Nephron (organoid): ENCODE measurements around the gene EID3.

Experiments
- H3K27ac Mint-ChIP-seq, 3 experiments: 2 replicates each; pipeline ENCODE4 v1.8.0; 2020; ENCODE audit warnings: mixed read lengths in 3 of 3, mild to moderate bottlenecking in 2 of 3, moderate library complexity in 1 of 3
- H3K27me3 Mint-ChIP-seq: 2 replicates; pipeline ENCODE4 v1.8.0; 2021; ENCODE audit warnings: low read depth, mild to moderate bottlenecking, moderate library complexity, mixed read lengths
- H3K36me3 Mint-ChIP-seq: 2 replicates; pipeline ENCODE4 v1.8.0; 2020; ENCODE audit warnings: low read depth, mixed read lengths
- H3K4me1 Mint-ChIP-seq: 2 replicates; pipeline ENCODE4 v1.8.0; 2020; ENCODE audit warnings: mixed read lengths
- H3K4me3 Mint-ChIP-seq, 3 experiments: 2 replicates each; pipeline ENCODE4 v1.8.0; 2020; ENCODE audit warnings: mild to moderate bottlenecking in 3 of 3, mixed read lengths in 3 of 3, moderate library complexity in 2 of 3
- H3K9me3 Mint-ChIP-seq: 2 replicates; pipeline ENCODE4 v1.8.0; 2020; ENCODE audit warnings: mixed read lengths
- TF ChIP-seq, protein P1 (sequence below), 3 experiments: fragments of 200-600 bp; sonication (generic); IDR thresholded peaks; one replicate each; pipeline ENCODE4 v1.5.0; 2021; ENCODE audit warnings: antibody characterized with exemption in 3 of 3; ENCODE audit not compliant: unreplicated experiment in 3 of 3

The EID3 gene

DNA sequence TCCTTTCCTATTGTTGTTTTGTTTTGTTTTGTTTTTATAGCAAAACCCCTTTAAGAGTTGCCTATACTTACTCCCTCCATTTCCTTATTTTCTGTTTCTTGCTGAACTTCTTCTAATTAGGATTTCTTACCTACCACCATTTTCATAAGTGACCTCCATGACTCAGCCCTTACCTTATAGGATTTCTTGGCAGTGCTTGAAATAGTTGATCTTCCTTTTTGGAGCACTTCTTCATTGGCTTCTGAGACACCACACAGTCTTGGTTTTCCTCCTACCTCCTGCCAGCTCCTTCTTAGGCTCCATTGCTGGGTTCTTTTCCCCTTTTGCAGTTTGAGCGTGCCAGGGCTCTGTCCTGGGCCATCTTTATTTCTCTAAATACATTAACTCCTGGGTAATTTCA lies 23.4 kb upstream of the EID3 start:
- H3K4me1 Mint-ChIP-seq: no peaks in the 10 kb centered on the region
- H3K9me3 Mint-ChIP-seq: peaks cover 3% of the 10 kb centered on the region
- H3K4me3 Mint-ChIP-seq: no peak overlapping the region
- no peaks in the 10 kb centered on the region for H3K36me3 Mint-ChIP-seq
- TF ChIP-seq, protein P1, sequence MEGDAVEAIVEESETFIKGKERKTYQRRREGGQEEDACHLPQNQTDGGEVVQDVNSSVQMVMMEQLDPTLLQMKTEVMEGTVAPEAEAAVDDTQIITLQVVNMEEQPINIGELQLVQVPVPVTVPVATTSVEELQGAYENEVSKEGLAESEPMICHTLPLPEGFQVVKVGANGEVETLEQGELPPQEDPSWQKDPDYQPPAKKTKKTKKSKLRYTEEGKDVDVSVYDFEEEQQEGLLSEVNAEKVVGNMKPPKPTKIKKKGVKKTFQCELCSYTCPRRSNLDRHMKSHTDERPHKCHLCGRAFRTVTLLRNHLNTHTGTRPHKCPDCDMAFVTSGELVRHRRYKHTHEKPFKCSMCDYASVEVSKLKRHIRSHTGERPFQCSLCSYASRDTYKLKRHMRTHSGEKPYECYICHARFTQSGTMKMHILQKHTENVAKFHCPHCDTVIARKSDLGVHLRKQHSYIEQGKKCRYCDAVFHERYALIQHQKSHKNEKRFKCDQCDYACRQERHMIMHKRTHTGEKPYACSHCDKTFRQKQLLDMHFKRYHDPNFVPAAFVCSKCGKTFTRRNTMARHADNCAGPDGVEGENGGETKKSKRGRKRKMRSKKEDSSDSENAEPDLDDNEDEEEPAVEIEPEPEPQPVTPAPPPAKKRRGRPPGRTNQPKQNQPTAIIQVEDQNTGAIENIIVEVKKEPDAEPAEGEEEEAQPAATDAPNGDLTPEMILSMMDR (IDR thresholded peaks at IDR 0.05; ENCODE audit: unreplicated experiment in 3 of 3): no peak
- no peaks in the 10 kb centered on the region for H3K27me3 Mint-ChIP-seq
- H3K27ac Mint-ChIP-seq: no peak overlapping the region

DNA sequence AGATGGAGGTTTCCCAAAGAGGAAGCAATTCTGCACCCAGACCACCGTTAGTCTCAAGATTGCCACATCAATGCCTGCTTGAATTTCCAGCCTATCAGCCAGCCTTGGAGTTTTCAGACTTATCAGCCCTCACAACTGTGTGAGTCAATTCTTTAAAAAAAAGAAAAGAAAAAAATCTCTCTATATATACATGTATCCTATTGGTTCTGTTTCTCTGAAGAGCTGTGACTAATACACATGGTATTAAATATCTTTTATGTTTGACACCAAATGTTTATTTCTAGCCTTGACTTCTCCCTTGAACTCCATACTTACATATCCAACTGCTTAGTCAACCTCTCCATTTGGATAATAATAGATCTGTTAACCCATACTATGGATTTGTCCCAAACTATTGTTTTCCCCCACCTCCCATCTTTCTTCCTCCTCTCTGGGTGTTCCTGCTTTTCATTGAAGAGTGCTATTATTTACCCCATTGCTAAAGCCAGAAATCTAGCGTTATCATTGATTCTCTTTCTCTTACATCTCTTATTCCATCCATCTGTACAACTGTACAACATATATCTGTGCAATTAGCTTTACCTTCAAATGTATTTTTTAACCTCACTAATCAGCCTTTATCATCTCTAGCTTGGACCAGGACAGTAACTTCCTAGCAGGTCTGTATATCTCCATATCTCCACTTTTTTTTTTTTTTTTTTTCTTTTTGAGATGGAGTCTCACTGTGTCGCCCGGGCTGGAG lies 22.7 kb upstream of the EID3 start:
- H3K36me3 Mint-ChIP-seq: no peaks in the 10 kb centered on the region
- H3K27ac Mint-ChIP-seq: no peak overlapping the region
- no peaks in the 10 kb centered on the region for H3K27me3 Mint-ChIP-seq
- H3K9me3 Mint-ChIP-seq: peaks cover 3% of the 10 kb centered on the region
- TF ChIP-seq, protein P1 (IDR thresholded peaks at IDR 0.05; ENCODE audit: unreplicated experiment in 3 of 3): no peak
- peaks cover 4% of the 10 kb centered on the region for H3K4me1 Mint-ChIP-seq
- no peak overlapping the region for H3K4me3 Mint-ChIP-seq

DNA sequence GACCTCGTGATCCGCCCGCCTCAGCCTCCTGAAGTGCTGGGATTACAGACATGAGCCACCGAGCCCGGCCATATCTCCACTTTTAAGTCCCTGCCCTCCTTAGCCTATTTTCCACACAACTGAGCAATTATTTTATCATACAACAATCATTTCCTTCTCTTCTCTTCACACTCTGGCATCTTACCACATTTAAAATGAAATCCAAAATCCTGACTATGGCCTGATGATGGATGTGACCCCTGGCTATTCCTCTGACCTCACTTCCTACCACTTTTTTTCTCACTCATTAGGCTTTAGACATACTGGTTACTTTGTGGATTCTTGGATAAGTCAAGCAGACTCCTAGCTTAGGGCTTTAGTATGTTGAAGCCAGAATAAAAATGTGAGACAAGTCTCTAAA lies 21.9 kb upstream of the EID3 start:
- TF ChIP-seq, protein P1 (IDR thresholded peaks at IDR 0.05; ENCODE audit: unreplicated experiment in 3 of 3): no peak
- no peaks in the 10 kb centered on the region for H3K27me3 Mint-ChIP-seq
- H3K4me3 Mint-ChIP-seq: no peak overlapping the region
- no peak overlapping the region for H3K27ac Mint-ChIP-seq
- H3K4me1 Mint-ChIP-seq: peaks cover 12% of the 10 kb centered on the region
- H3K36me3 Mint-ChIP-seq: no peaks in the 10 kb centered on the region
- H3K9me3 Mint-ChIP-seq: peaks cover 3% of the 10 kb centered on the region

DNA sequence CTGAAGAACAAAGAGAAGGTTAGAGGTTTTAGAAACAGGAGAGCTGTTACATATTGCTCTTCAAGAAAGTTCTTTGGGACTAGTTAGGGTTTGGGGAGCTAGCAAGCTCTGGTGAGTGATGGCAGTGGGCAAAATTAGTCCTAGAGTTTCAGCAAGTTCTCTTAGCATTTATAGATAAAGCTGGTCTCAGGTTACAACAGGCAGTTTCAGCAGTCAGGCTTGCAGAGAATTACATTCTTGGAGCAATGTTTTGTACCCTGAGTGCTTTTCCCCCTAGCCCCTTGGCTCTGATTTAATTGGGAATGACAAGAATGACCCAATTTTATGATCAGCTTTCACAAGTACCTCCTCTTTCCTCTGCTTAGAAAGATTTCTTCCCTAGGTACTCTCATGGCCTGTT lies 21.4 kb upstream of the EID3 start:
- TF ChIP-seq, protein P1 (IDR thresholded peaks at IDR 0.05; ENCODE audit: unreplicated experiment in 3 of 3): no peak
- peaks cover 3% of the 10 kb centered on the region for H3K9me3 Mint-ChIP-seq
- no peaks in the 10 kb centered on the region for H3K36me3 Mint-ChIP-seq
- H3K4me3 Mint-ChIP-seq: no peak overlapping the region
- no peaks in the 10 kb centered on the region for H3K27me3 Mint-ChIP-seq
- peaks cover 17% of the 10 kb centered on the region for H3K4me1 Mint-ChIP-seq
- H3K27ac Mint-ChIP-seq: no peak overlapping the region

DNA sequence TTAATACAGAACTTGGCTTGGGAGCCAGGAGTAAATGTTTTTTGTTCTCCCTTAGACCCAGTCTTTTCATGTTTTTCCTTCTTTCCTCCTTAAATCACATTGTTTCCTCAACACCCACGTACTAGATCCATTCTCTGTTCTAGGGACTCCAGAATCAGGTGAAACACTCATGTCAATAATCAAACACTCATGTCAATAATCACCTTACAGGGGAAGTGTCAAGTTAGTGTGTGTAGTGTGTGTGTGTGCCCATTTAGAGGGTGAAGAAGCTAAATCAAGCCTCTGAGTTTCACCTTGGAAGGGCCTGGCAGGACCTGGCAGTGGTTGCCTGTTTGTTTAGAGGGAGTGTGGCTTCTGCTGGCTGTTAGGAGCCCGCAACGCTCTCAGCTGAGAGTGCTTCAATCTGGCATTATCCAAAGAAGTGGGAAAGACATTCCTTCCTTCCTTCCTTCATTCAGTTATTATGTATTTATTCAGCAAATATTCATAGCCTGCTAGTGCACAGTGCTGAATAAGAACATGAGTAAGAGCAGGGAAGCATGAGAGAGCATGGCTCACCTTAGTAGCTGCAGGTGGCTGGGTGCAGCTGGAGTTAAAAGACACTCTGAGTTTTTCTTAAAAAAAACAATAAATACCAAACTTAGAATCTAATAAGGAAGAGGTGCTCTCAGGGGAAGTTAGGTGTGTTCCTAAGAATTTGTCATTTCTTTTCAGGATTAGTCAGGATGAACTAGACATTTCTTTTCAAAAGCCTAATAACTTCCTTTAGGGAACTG lies 17.6 kb upstream of the EID3 start:
- no peaks in the 10 kb centered on the region for H3K27me3 Mint-ChIP-seq
- no peaks in the 10 kb centered on the region for H3K36me3 Mint-ChIP-seq
- no peaks in the 10 kb centered on the region for H3K9me3 Mint-ChIP-seq
- peak overlapping the region; percentile 97 to 99 (median 98) for H3K4me3 Mint-ChIP-seq
- H3K4me1 Mint-ChIP-seq: peaks cover 31% of the 10 kb centered on the region
- peak overlapping the region; percentile 98 to 99 (median 99) for H3K27ac Mint-ChIP-seq
- TF ChIP-seq, protein P1 (IDR thresholded peaks at IDR 0.05; ENCODE audit: unreplicated experiment in 3 of 3): no peak
